Panc1 (cell line): ENCODE measurements around the gene ILDR2. TPM values are rescaled to one million over a fixed set of nuclear protein-coding genes. Genes with fewer than 3 reads are reported as not detected.

Experiments used
- ATAC-seq: fragments of 200-7000 bp; cut with Tn5 transposase; 2 replicates; pipeline ENCODE4 v1.9.1; 2020; ENCODE audit warnings: mild to moderate bottlenecking, moderate library complexity
- BruUV-seq: library from RNA; stranded (reverse); fragments of 400-500 nt; replicated peaks from 2 replicates; lab custom pipeline; 2021; lab: Mats Ljungman, UMichigan
- CTCF ChIA-PET: fragments of 300-600 bp; sonication (Branson Sonifier 250); formaldehyde crosslinking; loops from one replicate; lab custom pipeline; 2022; ENCODE audit warnings: antibody characterized with exemption; lab: Charles Lee
- POLR2A ChIA-PET: fragments of 300-600 bp; sonication (Branson Sonifier 250); formaldehyde crosslinking; loops from one replicate; lab custom pipeline; 2022; ENCODE audit warnings: antibody characterized with exemption; lab: Charles Lee
- DNase-seq: peaks from one replicate; pipeline ENCODE4 v3.0.0-alpha.2; 2010; ENCODE audit warnings: low read depth, low spot score
- H3K27ac ChIP-seq: 2 replicates; pipeline ENCODE4 v1.5.1; 2011; ENCODE audit warnings: mild to moderate bottlenecking, low read length, inconsistent platforms
- H3K27me3 ChIP-seq: fragments of 200-500 bp; sonication (Bioruptor generic); 2 replicates; pipeline ENCODE4 v1.6.0; 2014; ENCODE audit warnings: low read length, inconsistent platforms; ENCODE audit not compliant: control insufficient read depth, insufficient read depth
- H3K36me3 ChIP-seq: fragments of 200-500 bp; sonication (Bioruptor generic); 2 replicates; pipeline ENCODE4 v1.5.1; 2014; ENCODE audit warnings: inconsistent platforms, mild to moderate bottlenecking, low read length, moderate library complexity; ENCODE audit not compliant: control insufficient read depth, insufficient read depth
- H3K4me1 ChIP-seq: 2 replicates; pipeline ENCODE4 v1.5.1; 2011; ENCODE audit warnings: inconsistent platforms, mild to moderate bottlenecking, low read length, moderate library complexity; ENCODE audit not compliant: control insufficient read depth, insufficient read depth
- H3K4me3 ChIP-seq, 2 experiments: 2 replicates each; pipeline ENCODE4 v1.5.1; 2011 to 2012; ENCODE audit warnings: low read depth in 2 of 2, low read length in 2 of 2, mild to moderate bottlenecking in 2 of 2, inconsistent platforms in 1 of 2, moderate library complexity in 1 of 2
- H3K9me3 ChIP-seq: fragments of 200-500 bp; sonication (Bioruptor generic); 2 replicates; pipeline ENCODE4 v1.5.1; 2014; ENCODE audit warnings: low read depth, mild to moderate bottlenecking, inconsistent platforms, low read length, moderate library complexity; ENCODE audit not compliant: control insufficient read depth, insufficient read depth
- CTCF ChIP-seq: fragments of 450-650 bp; IDR thresholded peaks from 2 replicates; pipeline ENCODE4 v1.5.1; 2017; ENCODE audit warnings: mild to moderate bottlenecking
- POLR2AphosphoS5 ChIP-seq: IDR thresholded peaks from 2 replicates; pipeline ENCODE4 v1.6.1; 2012; ENCODE audit warnings: mild to moderate bottlenecking, low read depth, low read length, moderate library complexity
- REST ChIP-seq, 2 experiments: IDR thresholded peaks; 2 replicates each; pipeline ENCODE4 v1.6.1; 2011 to 2012; ENCODE audit warnings: low read depth in 2 of 2, control low read depth in 1 of 2, low read length in 1 of 2, mild to moderate bottlenecking in 1 of 2, moderate library complexity in 1 of 2; ENCODE audit not compliant: insufficient read depth in 1 of 2
- SIN3A ChIP-seq: IDR thresholded peaks from 2 replicates; pipeline ENCODE4 v1.6.1; 2012; ENCODE audit warnings: low read depth, mild to moderate bottlenecking, low read length, moderate library complexity, borderline replicate concordance; ENCODE audit not compliant: insufficient read depth
- TCF7L2 ChIP-seq: IDR thresholded peaks from 2 replicates; pipeline ENCODE4 v1.6.1; 2011; ENCODE audit warnings: mild to moderate bottlenecking, low read depth, low read length, inconsistent platforms
- in situ Hi-C: cut with HindIII; loops from 2 replicates; pipeline ENCODE4 v1.10.0; 2016; ENCODE audit warnings: low sequenced_read_pairs, low pct_unique_long_range_greater_than_20kb
- intact Hi-C: fragments of 100-400 bp; cut with micrococcal nuclease; formaldehyde crosslinking; loops from one replicate; pipeline ENCODE4 v1.10.0; 2022; ENCODE audit not compliant: unreplicated experiment
- total RNA-seq: library from RNA; stranded (reverse); gene quantifications from one replicate; pipeline ENCODE4 v1.2.1, GENCODE V29; 2021; ENCODE audit not compliant: unreplicated experiment

Gene ILDR2
- total RNA-seq, 1 experiment from 2014 or later = 0.08 TPM

- ChIA-PET POLR2A (no interaction called here), CTCF (no interaction called here)
- BruUV-seq = no TSS peak
- in situ Hi-C loops = no loop called here
- H3K36me3 ChIP-seq = no peaks in the 10 kb centered on the region
- TF ChIP-seq CTCF (no peak), REST (IDR thresholded peaks at IDR 0.05; ENCODE audit: insufficient read depth in 1 of 2, low read depth in 2 of 2, low read length in 1 of 2) (no peak), SIN3A (no peak), POLR2AphosphoS5 (no peak), TCF7L2 (no peak)
- no peak overlapping the region for H3K27ac ChIP-seq
- ATAC-seq (no peak), DNase-seq (no peak)
- intact Hi-C loops = no loop called here
- H3K9me3 ChIP-seq = no peaks in the 10 kb centered on the region
- no peak overlapping the region for H3K4me3 ChIP-seq
- no peaks in the 10 kb centered on the region for H3K4me1 ChIP-seq
- H3K27me3 ChIP-seq = peaks cover 24% of the 10 kb centered on the region
Measured at GRCh38 chr1:166947398-166948043, 27.8 kb downstream of the ILDR2 start.

GRCh38 chr1:166944186-166944967 lies 31.0 kb downstream of the ILDR2 start:
- no peak overlapping the region for H3K27ac ChIP-seq
- in situ Hi-C loops (no loop called here), intact Hi-C loops (no loop called here)
- H3K4me3 ChIP-seq = no peak overlapping the region
- no peak for TF ChIP-seq SIN3A
- no peak for TF ChIP-seq TCF7L2
- TF ChIP-seq REST (IDR thresholded peaks at IDR 0.05; ENCODE audit: insufficient read depth in 1 of 2, low read depth in 2 of 2, low read length in 1 of 2) = no peak
- TF ChIP-seq CTCF = no peak
- TF ChIP-seq POLR2AphosphoS5 = no peak
- no peaks in the 10 kb centered on the region for H3K36me3 ChIP-seq
- ChIA-PET CTCF (interaction anchor here (0.5 to 0.7 kb wide), 2 partner anchors 116 to 121 kb away, joined by 3 read pairs; no protein-coding TSS in a partner anchor), POLR2A (no interaction called here)
- H3K9me3 ChIP-seq = no peaks in the 10 kb centered on the region
- ATAC-seq (no peak), DNase-seq (no peak)
- H3K4me1 ChIP-seq = no peaks in the 10 kb centered on the region
- no TSS peak for BruUV-seq
- peaks cover 18% of the 10 kb centered on the region for H3K27me3 ChIP-seq
